SKM-1 treated with dmso at 0.1 percent for 144 hours (cell line): ENCODE data around the gene POLR3E.
"Not testable (repeated sequence)": the region's sequence is repeated elsewhere in the genome, so short reads cannot be mapped to it uniquely, and the experiment has no call there.

Experiments
- DNase-seq: peaks from one replicate; lab custom pipeline; 2025; ENCODE audit not compliant: unreplicated experiment; lab: John Stamatoyannopoulos, UW

Gene POLR3E

DNA sequence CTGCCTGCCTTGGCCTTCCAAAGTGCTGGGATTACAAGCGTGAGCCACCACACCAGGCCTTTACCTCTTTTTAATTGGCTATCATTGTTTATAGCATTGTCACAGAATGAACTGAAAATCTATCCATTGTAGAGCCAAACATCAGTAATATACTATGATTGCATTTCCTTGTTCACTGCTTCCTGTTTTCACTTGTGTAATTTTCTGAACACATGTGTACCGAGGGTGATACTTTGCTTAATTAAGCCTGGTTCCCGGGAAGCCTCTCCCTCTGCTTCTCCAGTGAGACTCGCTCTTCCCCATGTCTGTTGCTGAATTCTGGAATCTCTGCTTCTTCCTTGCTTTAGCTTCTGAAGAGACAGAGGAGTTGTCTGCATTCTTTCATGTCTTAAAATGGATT, 33.1 kb downstream of the POLR3E start:
- DNase-seq, result no peak

DNA sequence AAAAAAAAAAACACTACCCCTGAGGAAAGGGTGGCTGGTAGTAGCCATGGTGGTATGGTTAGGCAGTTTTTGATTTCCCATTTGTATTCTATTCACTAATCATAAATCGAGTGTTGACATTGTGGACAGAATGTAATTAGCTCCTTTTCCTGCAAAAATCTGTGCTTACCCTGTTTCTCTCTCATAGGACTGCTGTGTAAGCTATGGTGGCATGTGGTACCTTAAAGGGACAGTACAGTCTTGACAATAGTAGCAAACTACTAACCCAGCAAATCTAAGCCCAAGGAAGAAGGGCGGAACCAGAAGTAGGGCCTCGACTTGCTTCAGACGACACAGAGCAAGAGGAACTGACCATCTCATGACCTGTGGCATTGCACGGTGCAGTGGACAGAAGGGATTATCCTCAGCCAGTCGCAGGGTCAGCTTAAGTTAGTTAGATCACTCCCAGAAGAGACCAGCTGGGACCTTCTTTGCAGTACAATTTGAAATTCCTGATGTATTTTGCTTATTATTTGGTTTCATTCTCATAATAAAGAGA, 36.3 kb downstream of the POLR3E start:
- no peak for DNase-seq

DNA sequence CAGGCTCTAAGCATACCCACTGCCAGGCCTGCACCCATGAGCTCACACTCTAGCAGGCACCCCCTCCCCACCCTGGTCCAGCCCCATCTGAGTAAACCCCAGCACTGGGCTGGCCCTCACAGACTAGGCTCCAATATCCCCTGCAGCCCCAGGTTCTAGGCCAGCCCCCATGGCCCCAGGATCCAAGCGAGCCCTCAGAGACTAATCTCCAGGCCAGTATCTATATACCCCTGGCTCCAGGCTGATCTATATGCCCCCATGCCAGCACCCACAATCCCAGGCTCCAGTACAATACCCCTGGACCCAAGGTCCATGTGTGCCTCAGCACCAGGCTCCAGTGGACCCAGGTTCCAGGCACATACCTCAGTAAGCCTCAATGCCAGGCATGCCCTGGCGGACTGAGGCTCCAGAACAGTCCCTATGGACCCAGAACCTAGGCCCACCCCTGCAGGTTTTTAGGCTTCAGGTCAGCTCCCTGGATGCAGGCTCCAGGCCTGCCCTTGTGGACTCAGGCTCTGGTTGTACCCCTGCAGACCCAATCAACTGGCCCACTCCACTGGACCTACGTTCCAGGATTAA, 38.5 kb downstream of the POLR3E start:
- DNase-seq, result no peak

DNA sequence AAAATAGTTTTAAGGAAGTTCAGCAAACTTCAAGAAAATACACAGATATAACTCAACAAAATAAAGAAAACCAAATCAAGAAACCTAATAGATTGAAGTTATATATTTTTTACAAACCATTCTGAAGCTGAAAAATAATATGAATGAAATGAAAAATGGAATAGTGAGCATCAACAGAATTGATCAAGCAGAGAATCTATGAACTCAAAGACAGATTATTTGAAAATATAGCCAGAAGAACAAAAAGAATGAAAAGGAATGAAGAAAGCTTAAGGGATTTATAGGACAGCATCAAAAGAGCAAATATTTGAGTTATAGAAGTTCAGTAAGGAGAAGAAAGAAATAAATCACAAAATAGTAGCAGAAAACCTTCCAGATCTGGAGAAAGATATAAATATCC, 39.4 kb downstream of the POLR3E start:
- no peak for DNase-seq

DNA sequence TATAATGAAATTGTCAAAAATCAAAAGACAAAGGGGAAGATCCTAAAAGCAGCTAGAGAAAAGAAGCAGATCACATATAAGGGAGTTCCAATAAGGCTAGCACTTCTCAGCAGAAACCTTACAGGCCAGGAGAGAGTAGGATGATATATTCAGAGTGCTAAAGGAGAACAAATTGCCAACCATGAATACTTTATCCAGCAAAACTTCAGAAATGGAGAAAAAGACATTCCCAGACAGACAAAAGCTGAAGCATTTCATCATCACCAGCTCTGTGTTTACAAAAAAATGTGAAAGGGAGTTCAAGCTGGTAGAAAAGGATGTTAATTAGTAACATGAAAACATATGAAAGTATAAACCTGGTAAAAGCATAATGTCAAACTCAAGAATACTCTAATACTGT, 39.8 kb downstream of the POLR3E start:
- DNase-seq, result no peak

DNA sequence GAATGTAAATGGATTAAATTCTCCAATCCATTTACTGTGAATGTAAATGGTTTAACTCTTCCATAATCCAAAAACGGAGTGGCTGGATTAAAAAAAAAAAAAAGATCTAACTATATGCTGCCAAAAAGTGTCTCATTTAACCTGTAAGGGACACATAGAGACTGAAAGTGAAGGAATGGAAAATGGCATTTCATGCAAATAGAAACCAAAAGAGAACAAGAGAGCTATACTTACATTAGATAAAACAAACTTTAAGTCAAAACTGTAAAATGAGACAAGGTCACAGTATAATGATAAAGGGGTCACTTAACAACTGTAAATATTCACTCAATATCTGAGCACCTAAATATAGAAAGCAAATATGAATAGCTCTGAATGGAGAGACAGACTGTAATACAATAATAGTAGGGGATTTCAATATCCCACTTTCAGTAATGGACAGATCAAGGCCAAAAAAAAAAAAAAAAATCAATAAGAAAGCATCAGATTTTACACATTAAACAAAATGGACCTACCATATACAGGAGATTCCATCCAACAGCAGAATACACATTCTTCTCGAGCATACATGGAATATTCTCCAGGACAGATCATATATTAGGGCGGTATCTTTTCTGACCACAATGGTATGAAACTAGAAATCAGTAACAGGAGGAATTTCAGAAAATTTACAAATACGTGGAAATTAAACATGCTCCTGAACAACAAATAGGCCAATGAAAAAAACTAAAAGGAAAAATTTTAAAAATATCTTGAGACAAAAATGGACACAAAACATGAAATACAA, 40.8 kb downstream of the POLR3E start:
- DNase-seq, result no peak

DNA sequence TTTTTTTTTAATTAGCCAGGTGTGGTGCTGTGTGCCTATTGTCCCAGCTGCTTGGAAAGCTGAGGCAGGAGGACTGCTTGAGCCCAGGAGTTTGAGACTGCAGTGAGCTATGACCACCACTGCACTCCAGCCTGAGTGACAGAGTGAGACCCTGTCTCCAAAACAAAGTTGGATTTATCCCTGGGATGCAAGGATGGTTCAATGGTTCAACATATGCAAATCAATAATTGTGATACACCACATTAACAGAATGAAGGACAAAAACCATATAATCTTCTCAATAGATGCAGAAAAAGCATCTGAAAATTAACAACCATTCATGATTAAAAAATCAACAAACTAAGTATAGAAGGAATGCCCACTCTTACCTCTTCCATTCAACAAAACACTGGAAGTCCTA, 43.7 kb downstream of the POLR3E start:
- no peak for DNase-seq

DNA sequence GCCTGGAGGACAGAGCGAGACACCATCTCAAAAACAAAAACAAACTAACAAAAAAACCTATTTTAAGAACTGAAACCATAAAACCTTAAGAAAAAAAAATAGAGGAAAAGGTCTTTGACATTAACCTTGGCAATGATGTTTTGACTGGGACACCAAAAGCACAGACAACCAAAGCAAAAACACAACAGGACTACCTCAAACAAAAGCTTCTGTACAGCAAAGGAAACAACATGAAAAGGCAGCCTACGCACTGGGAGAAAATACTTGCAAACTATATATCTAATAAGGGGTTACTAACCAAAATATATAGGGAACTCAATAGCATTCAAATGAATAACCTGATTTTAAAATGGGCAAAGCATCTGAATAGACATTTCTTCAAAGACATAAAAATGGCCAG, 44.9 kb downstream of the POLR3E start:
- no peak for DNase-seq

DNA sequence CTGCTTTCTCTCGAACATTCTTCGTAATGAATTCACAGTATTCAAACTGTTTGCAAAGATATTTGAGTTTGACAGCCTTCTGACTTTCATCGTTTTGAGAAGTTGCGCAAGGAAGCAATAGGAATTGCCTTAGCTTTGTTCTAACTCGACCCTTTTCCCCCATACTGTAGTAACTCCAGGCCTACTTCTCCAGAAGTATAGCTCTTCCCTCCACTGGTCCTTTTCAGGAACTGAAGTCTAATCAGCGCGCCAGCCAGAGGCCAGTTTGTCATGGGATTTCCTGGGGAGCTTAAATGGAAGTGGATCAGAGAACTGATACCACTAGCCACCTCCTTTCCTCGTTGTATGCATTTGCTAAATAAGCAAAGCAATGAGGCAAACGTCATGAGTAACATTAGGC, 49.3 kb downstream of the POLR3E start:
- no peak for DNase-seq

DNA sequence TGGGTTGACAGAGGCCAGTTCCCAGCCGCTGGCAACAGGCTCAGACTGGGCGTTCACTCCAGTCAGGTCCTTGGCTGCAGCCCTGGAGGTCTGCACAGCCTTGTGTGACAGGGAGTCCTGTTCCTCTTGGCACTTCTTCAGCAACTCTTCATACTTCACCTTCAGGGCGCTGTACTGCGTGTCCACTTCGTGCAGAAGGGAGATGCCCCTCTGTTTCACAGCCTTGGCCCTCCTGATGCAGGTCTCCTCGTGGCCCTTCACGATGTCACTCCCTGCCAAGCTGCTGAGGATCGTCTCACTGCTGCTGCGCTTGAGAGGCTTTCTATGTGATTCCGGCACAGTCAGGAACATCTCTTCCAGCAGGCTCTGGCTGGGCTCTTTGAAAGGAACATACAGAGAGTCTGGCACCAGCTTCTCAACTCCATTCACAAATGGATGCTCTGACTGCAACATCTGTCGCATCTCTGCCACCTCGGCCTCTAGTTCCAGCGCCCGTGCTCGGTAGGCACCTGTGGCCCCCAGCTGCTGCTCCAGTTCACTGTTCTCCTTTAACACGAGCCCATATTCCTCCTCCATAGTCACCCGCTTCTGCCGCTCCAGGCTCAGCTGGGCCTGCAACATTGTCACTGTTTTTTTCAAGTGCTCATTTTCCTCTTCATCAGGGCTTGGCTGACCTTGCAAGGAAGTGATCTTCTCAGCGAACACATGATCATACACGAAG, 50.1 kb downstream of the POLR3E start:
- no peak for DNase-seq

DNA sequence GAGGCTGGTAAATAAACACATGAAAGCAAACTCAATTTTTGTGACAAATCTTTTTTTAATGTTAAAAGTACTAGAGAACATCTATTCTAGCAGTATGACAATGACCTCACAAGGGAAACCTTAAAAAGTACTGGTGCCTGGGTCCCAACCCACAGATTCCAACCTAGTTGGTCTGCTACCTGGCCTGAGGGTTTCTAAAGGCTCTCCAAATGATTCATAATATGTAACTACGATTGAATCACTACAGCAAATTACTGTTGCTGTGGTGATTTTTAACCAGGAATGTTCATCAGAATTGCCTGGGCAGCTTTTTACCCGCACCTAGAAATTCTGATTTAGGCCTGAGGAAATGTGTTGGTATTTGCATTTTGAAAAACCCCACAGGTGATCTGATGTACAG, 51.1 kb downstream of the POLR3E start:
- DNase-seq, result no peak

DNA sequence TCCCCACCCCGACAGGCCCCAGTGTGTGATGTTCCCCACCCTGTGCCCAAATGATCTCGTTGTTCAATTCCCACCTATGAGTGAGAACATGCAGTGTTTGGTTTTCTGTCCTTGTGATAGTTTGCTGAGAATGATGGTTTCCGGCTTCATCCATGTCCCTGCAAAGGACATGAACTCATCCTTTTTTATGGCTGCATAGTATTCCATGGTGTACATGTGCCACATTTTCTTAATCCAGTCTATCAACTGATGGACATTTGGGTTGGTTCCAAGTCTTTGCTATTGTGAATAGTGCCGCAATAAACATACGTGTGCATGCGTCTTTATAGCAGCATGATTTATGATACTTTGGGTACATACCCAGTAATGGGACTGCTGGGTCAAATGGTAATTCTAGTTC, 53.8 kb downstream of the POLR3E start:
- not testable (repeated sequence) for DNase-seq

DNA sequence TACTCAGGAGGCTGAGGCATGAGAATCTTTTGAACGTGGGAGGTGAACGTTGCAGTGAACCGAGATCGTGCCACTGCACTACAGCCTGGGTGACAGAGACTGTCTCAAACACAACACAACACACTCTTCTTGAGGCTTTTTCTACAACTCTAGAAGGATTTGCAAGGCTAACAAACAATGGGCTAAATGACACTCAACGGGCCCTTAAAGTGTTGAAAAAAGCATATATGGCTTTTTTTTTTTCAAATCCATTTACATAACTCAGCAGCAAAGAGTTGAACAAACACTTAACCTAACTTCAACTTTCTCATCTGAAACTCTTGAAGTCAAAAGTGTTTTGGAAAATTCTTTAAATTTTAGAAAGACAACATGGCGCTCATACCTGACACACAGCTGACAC, 54.9 kb downstream of the POLR3E start:
- DNase-seq, result no peak

DNA sequence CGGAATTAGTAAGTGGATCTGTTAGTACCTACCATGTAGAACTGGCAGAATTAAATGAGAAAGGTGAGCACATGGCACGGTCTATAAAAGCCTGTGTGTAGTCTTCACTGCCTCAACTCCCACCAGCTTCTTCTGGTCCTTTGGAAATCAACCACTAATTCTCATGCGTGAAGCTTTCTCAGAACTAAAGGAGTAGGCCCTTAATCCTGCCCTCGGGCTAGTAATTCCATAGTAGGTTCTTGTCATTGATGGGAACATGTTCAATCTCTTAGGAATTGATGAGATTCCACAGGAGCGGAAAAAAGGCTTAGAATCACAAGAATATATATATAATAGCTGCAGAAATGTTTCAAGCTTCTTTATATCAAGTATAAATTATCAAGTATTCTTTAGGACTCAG, 55.5 kb downstream of the POLR3E start:
- no peak for DNase-seq

DNA sequence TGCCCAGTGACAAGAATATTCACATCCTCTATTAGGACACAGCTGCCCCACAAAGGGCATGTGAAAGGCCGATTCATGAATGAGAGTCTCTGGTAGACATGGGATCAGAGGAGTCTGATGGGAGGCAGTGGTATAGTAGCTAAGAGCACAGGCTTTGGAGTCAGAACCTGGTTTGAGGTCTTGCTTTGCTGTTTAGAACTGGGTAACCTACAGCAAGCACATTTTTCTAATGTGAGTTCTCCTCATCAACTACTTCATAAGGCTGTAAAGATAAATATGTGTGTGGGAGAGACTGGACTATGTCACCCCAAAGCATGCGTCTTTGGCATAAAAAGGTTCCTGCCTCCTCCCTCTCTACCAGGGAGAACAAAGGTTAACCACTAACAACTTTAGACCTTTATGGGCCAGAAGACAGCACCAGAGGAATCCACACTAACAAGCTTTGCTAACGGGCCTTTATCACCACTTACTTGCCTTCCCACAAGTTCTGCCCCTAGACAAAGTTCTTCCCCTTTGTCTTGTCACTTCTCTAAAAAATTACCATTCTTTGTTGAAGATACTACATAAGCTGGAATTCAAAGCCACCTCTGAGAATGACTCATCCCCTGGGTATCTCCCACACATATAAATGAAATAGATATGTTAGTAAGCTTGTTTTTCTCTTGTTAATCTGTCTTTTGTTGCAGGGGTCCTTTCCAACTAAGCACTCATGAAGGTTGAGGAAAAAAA, 56.1 kb downstream of the POLR3E start:
- peak; percentile 92 for DNase-seq

DNA sequence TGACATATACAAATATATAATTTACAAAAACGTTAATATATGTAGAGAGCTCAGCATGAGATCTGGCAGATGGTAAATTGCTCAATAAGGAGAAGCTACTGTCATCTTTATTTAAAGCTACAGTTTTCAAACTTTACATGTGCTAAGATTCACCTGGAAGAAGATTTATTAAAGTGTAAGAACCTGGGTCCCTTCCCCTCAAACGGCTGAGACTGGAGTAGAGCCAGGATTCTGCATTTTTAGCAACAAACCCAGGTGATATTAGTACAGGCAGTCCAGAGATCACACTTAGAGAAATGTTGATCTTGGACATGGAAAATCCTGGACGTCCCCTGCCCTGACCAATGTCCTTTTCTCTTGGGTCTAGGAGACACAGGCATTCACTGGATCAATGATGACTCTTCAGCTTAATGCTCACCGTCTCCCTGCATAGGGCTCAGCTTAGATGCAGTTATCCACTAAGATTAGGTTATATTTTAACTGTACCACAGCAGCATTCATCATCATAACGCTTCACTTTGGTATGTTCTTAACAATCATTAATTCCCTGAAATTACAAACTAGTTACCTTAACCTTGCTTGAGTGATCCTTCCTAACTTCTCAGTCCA, 56.8 kb downstream of the POLR3E start:
- DNase-seq, result peak; percentile 63

DNA sequence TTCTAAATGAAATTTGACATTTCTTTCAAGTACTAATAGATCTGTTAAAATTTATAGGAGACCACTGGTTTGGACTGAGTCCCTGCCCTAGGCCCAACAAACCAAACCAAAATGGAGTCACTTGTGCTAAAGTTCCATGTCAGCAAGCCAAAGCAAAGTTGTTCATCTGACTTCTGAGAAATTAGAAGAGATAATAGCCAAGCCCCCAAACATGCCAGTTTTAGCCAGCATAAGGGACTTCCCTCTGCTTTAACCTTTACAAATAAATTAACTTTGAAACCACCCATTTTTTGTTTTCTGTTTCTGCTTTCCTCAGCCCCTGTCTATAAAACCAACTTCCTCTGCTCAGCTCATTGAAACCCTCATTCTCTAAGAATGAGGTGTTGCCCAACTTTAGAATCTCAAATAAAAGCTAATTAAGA, 58.3 kb downstream of the POLR3E start:
- DNase-seq, result no peak

DNA sequence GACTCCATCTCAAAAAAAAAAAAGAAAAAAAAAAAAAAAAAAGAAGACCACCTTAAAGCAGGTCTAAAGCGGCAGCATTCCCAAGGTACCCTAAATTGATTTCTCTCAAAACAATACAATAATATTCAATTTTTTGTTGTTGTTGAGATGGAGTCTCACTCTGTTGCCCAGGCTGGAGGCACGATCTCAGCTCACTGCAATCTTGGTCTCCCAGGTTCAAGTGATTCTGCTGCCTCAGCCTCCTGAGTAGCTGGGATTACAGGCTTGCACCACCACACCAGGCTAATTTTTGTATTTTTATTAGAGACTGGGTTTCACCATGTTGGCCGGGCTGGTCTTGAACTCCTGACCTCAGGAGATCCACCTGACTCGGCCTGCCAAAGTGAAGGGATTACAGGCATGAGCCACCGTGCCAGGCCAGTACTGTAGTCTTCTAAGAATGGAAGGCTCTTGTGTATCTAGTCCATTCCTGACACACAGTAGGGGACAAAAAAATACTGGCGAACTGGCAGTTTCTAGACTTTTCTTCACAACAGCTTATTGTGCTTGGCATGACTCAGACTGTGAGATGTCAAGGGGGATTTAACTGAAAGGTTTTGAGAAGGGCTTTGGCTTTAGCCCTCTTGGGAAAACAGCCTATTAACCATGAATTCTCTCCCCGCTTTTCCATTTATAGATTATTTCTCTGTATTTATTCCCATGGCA, 59.9 kb downstream of the POLR3E start:
- no peak for DNase-seq

DNA sequence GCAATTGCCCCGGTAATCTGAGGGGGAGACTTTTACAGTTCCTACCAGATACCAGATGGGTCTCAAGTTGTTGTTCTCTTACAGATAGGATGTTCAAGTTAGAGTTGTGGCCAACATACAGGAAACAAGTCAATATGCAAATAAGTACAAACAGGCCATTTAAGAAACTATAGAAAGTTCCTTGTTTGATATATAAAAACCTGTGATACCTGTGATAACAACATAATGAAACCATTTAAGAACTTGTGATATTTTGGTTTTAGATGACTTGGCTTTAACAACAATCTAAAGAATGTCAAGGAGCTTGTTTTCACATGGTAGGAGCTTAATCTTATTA, 60.4 kb downstream of the POLR3E start:
- no peak for DNase-seq

DNA sequence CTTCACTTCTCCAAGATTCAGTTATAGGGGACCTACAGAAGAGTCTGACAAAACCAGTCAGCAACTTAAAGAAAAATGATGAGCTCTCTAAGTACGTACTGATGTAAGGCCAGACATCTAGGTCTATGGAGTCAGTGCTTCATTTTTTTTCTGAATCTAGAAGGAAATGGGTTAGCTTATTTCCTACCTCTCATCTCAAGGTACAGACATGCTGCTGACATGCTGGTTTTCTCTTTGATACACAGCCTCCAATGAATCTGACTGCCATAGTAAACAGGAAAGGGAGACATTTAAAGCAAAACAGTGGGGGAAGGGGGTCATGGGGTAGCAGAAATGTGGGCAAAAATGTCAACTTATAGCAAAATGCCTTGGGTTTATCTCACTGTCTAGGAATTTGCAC, 60.8 kb downstream of the POLR3E start:
- no peak for DNase-seq
